Stimulated activated naive CD8-positive, alpha-beta T cell treated with anti-CD3 and anti-CD28 coated beads, Interleukin-15, Interleukin-2, amounts not matched to agents 100 ng/mL and 50 ng/mL, for 24 hours (primary cell): ENCODE results near the gene NHEJ1.

Source experiments
- H3K27ac Mint-ChIP-seq: one replicate; pipeline ENCODE4 v1.8.0; 2021; ENCODE audit warnings: mild to moderate bottlenecking, mixed read lengths
- H3K27me3 Mint-ChIP-seq: one replicate; pipeline ENCODE4 v1.8.0; 2021; ENCODE audit warnings: mixed read lengths
- H3K36me3 Mint-ChIP-seq: one replicate; pipeline ENCODE4 v1.8.0; 2021; ENCODE audit warnings: low read depth, mixed read lengths
- H3K4me1 Mint-ChIP-seq: one replicate; pipeline ENCODE4 v1.8.0; 2021; ENCODE audit warnings: low read depth, mixed read lengths
- H3K4me3 Mint-ChIP-seq: one replicate; pipeline ENCODE4 v1.8.0; 2021; ENCODE audit warnings: mild to moderate bottlenecking, mixed read lengths
- H3K9me3 Mint-ChIP-seq: one replicate; pipeline ENCODE4 v1.8.0; 2021; ENCODE audit warnings: mixed read lengths

The NHEJ1 gene

DNA sequence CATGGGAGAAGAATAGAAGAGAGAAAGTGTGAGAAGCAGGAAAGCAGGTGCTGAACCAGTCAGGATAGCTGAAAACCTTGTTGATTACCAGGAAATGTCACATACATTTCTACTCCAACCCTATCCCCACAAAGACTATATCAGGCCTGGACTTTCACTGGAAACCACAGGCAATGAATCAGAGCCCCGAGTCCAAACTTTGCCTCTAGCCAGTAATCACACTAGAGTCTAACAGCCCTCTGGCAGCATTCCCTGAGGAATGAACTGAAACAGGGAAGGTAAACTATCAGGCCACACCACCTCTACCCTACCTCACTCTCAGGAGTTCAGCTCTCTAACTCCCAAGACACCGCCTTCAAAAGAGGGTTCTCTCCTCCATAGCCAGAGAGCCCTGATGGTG, 81.2 kb downstream of the NHEJ1 start:
- no peaks in the 10 kb centered on the region for H3K4me1 Mint-ChIP-seq
- H3K4me3 Mint-ChIP-seq = no peak overlapping the region
- H3K27ac Mint-ChIP-seq = no peak overlapping the region
- no peaks in the 10 kb centered on the region for H3K27me3 Mint-ChIP-seq
- peaks cover 27% of the 10 kb centered on the region for H3K36me3 Mint-ChIP-seq
- no peaks in the 10 kb centered on the region for H3K9me3 Mint-ChIP-seq

DNA sequence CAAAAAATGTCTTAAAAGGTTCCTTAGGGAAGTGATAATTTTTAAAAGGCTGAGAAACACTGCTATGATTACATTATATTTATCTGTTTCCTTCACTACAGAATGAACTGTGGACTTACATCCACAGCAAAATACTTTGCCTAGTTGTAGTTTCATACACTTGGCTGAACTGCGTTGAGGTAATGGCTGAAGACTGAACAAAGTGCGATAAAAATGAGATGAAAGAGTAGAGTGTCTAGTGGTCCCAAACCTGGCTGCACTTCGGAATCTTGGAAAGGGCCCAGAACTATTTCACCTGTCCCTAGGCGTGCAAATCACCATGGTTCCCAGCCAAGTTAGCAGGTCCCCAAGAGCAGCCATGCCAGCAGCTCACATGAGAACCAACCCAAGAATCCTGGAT, 81.7 kb downstream of the NHEJ1 start:
- Mint-ChIP-seq H3K4me3 (no peak overlapping the region), H3K27me3 (no peaks in the 10 kb centered on the region), H3K36me3 (peaks cover 30% of the 10 kb centered on the region), H3K27ac (no peak overlapping the region), H3K9me3 (no peaks in the 10 kb centered on the region), H3K4me1 (no peaks in the 10 kb centered on the region)

DNA sequence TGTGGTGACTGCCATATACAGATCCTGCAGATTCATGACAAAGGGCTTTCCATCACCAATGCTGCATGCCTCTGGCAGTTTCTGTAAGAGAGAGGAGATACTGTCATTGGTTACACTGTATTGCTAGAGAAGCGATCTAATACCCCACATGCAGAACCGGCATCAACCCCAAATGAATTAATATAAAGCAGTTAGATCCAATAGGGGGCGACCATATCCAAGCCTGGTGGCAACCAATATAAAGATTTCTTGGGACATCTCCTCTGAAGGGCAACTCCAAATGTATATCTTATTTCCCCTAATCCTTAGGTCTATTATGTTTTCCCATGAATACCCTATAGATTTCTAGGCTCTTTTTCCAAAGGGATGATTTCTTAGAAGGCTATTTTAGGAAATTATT, 82.5 kb downstream of the NHEJ1 start:
- no peaks in the 10 kb centered on the region for H3K9me3 Mint-ChIP-seq
- no peak overlapping the region for H3K27ac Mint-ChIP-seq
- no peak overlapping the region for H3K4me3 Mint-ChIP-seq
- no peaks in the 10 kb centered on the region for H3K27me3 Mint-ChIP-seq
- peaks cover 32% of the 10 kb centered on the region for H3K36me3 Mint-ChIP-seq
- no peaks in the 10 kb centered on the region for H3K4me1 Mint-ChIP-seq

DNA sequence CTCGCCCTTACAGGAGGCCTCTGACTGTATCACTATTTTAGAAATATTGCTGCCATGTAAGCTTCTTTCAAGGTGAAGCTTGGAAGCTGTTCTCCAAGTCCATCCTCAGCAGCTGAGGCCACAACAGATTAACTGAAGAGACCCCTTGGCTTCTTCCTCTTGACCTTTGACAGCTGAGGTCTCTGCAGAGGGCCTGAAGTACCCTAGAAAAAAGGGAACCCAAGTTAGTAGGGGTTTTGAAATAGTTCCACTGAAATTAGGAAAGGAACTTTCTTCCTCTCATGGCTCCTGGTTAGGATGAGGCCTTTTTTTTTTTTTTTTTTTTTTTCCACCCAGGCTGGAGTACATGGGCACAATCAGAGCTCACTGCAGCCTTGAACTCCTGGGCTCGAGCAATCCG, 84.4 kb downstream of the NHEJ1 start:
- Mint-ChIP-seq H3K9me3 (no peaks in the 10 kb centered on the region), H3K27me3 (no peaks in the 10 kb centered on the region), H3K36me3 (peaks cover 35% of the 10 kb centered on the region), H3K27ac (no peak overlapping the region), H3K4me3 (no peak overlapping the region), H3K4me1 (no peaks in the 10 kb centered on the region)

DNA sequence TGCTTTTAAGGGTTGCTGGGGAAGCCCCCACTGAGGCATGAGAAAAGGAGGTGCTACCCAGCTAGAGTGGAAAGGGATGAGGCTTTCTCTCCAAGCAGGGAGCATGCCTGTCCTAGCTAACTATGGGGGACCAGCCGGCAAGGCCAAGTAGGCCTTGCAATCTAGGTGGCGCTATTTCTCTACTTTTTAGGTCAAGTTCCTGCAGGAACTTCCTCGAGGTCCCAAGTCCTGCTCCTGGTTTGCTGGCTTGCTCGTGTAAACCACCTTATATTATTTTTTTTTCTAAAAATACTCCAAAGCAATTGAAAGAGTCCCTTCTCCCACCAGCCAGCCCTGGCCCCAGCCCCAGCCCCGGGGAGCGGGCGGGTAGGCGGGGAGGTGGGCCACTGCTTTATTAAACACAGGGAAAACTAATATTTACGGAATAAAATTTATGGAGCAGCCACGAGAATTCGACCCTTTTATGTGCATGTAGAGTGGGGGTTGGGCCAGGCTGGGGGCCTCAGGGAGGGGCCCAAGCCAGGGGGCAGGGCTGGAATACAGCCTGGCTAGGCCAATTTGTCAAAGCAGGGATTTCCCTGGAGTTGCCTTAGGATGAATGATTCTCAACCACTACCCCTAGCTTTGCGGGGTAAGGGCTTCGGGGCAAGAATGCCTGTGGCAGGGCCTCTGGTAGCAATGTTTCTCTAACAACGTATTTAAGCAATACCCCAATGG, 87.0 kb downstream of the NHEJ1 start:
- no peaks in the 10 kb centered on the region for H3K9me3 Mint-ChIP-seq
- H3K4me3 Mint-ChIP-seq = no peak overlapping the region
- no peaks in the 10 kb centered on the region for H3K4me1 Mint-ChIP-seq
- no peak overlapping the region for H3K27ac Mint-ChIP-seq
- peaks cover 39% of the 10 kb centered on the region for H3K36me3 Mint-ChIP-seq
- no peaks in the 10 kb centered on the region for H3K27me3 Mint-ChIP-seq

DNA sequence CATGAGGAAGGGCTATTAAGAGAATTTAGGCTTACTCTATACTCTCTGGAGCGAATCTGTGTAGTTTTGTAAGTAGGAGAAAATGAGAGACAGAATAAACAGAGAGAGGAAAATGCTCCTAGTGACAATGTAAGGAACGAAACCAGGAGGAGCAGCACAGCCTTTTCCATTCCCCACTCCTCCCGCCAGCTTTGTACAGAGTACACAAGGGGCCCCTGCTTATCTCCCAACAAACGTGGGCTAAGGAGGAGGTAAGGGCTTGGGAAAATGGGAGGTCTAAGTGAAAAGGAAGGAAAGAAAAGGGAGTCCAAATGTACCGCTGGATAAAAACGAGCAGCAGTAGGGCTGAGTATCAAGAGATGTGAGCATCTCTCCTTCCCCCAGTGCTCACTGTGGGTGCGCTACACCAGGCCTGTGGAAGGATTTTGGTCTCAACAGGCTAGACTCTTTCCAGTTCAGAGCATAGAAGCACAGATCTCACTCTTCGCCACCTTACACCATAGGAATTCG, 87.8 kb downstream of the NHEJ1 start:
- Mint-ChIP-seq H3K4me1 (no peaks in the 10 kb centered on the region), H3K27ac (no peak overlapping the region), H3K36me3 (peaks cover 39% of the 10 kb centered on the region), H3K4me3 (no peak overlapping the region), H3K9me3 (no peaks in the 10 kb centered on the region), H3K27me3 (no peaks in the 10 kb centered on the region)

DNA sequence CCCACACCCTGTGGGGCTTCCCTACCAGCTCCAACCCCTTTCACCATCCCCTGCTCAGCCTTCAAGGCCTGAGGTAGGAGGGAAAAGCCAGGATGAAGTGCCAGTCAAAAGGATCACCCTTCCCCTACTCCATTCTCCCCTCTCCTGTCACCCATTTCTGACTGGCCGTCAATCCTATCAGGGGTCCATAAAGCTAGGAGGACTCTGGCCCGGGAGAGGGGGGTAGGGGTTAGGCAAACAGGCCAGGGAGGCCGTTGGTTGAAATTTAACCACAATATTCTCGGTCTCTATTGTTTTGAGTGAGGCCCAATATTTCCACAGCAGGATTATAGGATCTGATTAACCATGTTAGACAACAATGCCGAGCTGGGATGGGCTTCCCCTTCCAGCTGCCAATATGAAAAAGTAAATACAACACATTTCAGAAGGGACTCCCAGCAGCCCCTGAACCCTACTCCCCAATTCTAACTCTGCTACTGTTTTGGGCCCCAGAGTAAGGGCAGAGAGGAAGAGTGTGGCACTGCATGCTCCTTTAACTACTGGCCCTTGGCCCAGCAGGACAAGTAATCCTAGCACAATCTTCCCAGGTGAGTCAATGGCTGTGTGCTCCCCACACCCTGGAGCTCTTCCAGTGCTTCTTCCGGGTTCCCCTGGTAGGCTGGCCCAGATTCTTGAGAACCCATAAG, 89.3 kb downstream of the NHEJ1 start:
- Mint-ChIP-seq H3K27me3 (no peaks in the 10 kb centered on the region), H3K4me3 (no peak overlapping the region), H3K9me3 (no peaks in the 10 kb centered on the region), H3K4me1 (no peaks in the 10 kb centered on the region), H3K27ac (no peak overlapping the region), H3K36me3 (peaks cover 30% of the 10 kb centered on the region)

DNA sequence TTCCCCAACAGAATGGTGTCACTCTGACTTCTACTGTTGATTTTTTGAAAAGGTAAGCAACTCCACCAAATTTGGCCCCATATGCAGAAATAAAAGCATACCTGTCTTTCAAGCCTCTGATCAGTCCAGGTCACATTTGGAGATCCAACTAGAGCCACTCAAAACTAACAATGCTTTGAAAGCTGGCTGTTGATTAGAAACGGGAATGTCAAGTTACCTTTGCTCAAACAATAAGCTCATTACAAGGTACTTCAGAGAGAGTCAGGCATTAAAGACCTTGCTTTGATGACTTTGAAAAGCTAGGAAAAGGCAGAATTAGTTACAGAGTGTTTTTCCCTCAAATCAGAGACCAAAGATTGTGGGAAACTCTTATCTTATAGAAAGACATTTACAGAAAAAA, 95.1 kb downstream of the NHEJ1 start:
- Mint-ChIP-seq H3K9me3 (no peaks in the 10 kb centered on the region), H3K27me3 (peaks cover 28% of the 10 kb centered on the region), H3K4me1 (peaks cover 4% of the 10 kb centered on the region), H3K36me3 (peaks cover 1% of the 10 kb centered on the region), H3K27ac (no peak overlapping the region), H3K4me3 (no peak overlapping the region)

DNA sequence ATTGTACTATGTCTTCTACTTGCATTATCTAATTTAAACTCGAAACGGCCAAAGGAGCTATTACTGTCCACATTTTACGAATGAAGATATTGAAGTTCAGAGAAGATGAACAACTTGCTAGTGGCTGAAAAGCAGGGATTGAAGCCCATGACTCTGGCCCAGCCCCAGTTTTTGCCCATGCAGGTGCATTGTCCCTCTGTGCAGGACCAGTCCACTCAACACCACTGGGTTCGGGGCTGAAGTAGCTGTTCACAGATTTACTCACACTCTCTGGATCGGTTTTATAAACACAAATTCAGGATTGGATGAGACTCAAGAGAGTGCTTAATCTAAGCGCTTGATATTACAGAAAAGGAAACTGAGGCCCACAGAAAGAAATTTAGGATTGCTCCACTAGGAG, 98.5 kb downstream of the NHEJ1 start:
- H3K9me3 Mint-ChIP-seq = no peaks in the 10 kb centered on the region
- H3K4me1 Mint-ChIP-seq = peaks cover 23% of the 10 kb centered on the region
- no peak overlapping the region for H3K27ac Mint-ChIP-seq
- H3K4me3 Mint-ChIP-seq = no peak overlapping the region
- H3K27me3 Mint-ChIP-seq = peaks cover 55% of the 10 kb centered on the region
- no peaks in the 10 kb centered on the region for H3K36me3 Mint-ChIP-seq

DNA sequence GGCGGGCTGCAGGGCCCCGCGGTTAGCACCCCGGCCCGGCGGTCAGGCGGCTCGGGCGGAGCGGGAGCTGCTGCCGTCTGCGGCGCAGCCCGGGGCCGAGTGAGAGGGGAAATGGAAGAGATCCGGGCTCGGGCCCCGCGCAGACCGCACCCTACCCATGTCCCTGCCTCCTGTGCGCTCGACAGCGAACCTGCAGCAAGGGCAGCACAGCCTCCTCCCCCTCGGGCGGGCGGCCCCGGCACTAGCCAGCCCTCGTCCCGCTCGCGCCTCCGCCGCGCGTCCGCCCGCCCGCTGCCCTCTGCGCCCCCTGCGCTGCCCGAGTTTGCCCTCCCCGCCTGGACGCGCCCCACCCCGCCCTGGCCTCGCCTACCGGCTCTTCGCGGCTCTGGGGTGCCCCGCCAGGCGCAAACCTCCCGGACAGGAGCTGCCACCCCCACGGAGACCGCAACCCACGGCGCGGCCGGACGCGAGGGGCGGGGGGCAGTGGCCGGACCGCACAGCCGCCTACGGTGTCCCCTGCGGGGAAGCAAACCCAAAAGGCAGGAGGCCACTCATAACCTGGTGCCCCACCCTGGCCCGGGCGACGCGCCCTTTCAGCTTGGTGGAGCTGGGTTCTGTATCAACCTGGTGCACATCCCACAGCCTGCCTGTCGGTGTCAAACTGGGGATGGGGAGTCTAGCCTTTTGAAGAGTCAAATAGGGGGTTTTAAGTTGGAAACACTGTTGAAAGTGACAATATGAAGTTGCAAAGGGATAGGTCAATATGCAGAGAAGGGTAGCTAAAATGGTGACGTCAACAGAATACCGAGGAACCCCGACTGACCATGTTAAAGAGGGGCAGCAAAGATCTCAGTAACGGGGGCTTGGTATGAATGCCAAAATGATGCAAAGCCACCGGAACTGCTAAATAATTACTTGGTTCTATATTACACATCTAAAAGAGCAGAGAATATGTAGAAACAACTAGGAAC, 99.5 kb downstream of the NHEJ1 start, which contains the start of gene IHH:
Gene IHH, minus strand, starts transcription at position 101 of the 971 bp plus-strand sequence. CDS start 454 bp downstream, outside the sequence.
- Mint-ChIP-seq H3K9me3 (no peaks in the 10 kb centered on the region), H3K4me3 (peak within 1 kb of the TSS; percentile 56), H3K27me3 (peaks cover 65% of the 10 kb centered on the region), H3K27ac (no peak within 1 kb of the TSS), H3K4me1 (peaks cover 23% of the 10 kb centered on the region), H3K36me3 (no peaks in the 10 kb centered on the region)

DNA sequence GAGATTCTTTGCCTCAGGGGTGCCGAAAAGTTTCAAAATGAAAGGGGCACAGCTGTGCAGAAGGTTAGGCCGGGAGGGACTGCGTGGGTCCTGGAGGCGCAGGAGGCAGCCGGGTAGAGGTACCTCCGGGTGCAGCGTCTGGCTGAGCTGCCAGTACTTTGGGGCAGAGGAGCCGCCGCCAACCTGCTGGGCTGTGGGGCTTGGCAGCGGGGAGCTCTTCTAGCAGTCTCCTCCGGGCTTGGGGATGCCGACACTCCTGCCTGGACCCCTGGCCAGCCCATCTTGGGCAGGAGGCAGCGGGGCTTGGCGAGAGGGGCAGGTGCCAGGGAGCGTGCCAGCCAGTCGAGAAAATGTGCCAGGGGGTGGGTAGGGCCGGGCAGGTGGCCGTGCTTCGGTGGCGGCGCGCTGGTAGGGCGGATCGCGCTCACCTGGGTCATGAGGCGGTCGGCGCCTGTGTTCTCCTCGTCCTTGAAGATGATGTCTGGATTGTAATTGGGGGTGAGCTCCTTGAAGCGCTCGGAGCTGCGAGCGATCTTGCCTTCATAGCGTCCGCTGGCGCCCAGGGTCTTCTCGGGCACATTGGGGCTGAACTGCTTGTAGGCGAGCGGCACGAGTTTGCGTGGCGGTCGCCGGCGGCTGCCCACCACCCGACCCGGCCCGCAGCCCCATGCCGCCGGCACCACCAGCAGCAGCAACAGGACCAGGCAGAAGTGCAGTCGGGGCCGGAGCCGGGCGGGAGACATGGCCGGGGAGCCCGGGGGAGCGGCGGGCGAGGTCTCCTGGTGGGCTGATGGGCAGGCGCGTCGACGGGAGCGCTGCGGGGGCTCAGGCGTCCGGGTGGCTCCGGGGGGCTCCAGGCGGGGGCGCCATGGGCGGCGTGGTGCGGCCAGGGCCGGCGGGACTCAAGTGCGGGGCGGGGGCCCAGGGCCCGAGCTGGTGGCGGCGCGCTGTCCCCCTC, 100.6 kb downstream of the NHEJ1 start:
- Mint-ChIP-seq H3K9me3 (no peaks in the 10 kb centered on the region), H3K27me3 (peaks cover 67% of the 10 kb centered on the region), H3K27ac (no peak overlapping the region), H3K4me1 (peaks cover 23% of the 10 kb centered on the region), H3K4me3 (peak overlapping the region; percentile 56), H3K36me3 (no peaks in the 10 kb centered on the region)

DNA sequence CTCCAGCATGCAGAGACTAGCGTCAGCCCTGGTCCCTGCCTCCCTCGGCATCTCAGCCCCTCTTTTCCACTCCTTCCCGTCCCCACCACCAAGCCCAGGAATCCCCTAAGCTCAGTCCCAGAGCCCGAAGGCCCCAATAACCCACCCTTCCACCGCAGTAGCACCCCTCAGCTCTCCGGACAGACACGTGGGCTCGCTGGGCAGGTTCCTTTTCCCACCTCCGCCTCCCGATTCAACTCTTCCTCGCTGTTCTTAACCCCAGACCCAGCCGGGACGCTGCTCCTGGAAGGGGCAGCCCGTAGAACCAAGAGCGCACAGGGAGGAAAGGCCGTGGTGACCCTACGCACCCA, 101.3 kb downstream of the NHEJ1 start:
- peaks cover 67% of the 10 kb centered on the region for H3K27me3 Mint-ChIP-seq
- no peaks in the 10 kb centered on the region for H3K36me3 Mint-ChIP-seq
- H3K4me3 Mint-ChIP-seq = peak overlapping the region; percentile 56
- peaks cover 23% of the 10 kb centered on the region for H3K4me1 Mint-ChIP-seq
- no peaks in the 10 kb centered on the region for H3K9me3 Mint-ChIP-seq
- H3K27ac Mint-ChIP-seq = no peak overlapping the region

DNA sequence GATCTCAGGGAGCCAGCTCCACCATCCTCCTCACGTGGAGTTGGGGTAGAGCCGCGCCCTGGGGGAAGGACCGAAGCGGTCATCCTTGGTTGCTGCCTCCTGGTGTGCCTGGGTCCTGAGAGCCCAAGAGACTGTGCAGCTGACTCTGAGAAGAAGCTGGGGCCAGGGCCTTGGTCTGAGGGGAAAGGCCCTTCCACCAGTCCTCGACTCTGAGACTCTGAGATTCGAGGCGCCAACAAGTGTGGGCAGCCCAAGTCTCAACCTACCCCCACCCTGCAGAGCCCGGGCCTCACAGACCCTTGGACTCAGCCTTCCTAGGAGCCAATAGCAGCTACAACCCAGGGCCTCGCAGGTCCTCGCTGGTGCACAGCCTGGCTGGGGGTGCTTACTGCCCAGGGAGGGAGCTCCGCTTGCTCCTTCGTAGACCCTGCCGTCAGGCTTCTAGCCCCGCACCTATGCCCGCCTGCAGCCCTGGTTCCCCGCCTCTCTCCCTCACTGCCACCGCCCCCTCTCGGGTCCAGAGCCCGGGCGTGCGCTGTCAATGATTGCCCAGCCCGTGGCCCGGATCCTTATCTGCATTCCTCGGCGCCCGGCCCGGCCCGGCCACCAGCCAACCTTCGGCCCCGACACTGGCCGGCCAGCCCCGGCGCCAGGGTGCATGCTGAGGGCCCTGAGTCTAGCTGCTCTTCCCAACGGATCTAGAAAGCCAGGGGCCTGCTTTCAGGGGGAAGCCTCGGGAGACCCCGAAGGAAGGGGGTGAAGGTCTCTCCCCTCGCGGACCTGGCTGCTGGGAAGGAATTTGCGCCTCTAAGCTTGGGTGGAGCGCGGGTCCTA, 101.9 kb downstream of the NHEJ1 start:
- Mint-ChIP-seq H3K9me3 (no peaks in the 10 kb centered on the region), H3K27ac (no peak overlapping the region), H3K36me3 (no peaks in the 10 kb centered on the region), H3K4me1 (peaks cover 23% of the 10 kb centered on the region), H3K4me3 (no peak overlapping the region), H3K27me3 (peaks cover 62% of the 10 kb centered on the region)
